Endothelial cell of umbilical vein (primary cell): ENCODE results near the gene DDIT3. TPM values are rescaled to one million over a fixed set of nuclear protein-coding genes. Genes with fewer than 3 reads are reported as not detected.

Experiments used
- BruUV-seq: library from RNA; stranded (reverse); fragments of 400-500 nt; replicated peaks from 2 replicates; lab custom pipeline; 2021; lab: Mats Ljungman, UMichigan
- CTCF ChIA-PET: fragments of 300-600, 350-600 bp; sonication (Branson Sonifier 250); formaldehyde crosslinking; loops from one replicate; lab custom pipeline; 2021; ENCODE audit warnings: antibody characterized with exemption, inconsistent platforms; lab: Charles Lee
- POLR2A ChIA-PET: fragments of 300-600, 350-600 bp; sonication (Branson Sonifier 250); formaldehyde crosslinking; loops from one replicate; lab custom pipeline; 2021; ENCODE audit warnings: antibody characterized with exemption, inconsistent platforms; lab: Charles Lee
- DNase-seq: peaks from one replicate; pipeline ENCODE4 v3.0.0-alpha.2; 2011; ENCODE audit warnings: low read depth, low spot score
- FAIRE-seq: peaks from 2 replicates; lab custom pipeline; 2011; peaks lifted over from hg19 to GRCh38; lab: Jason Lieb, UNC
- H2AFZ ChIP-seq: 2 replicates; pipeline ENCODE4 v1.6.0; 2012; ENCODE audit warnings: low read depth, low read length, control low read depth, inconsistent platforms
- H3K27ac ChIP-seq: 2 replicates; pipeline ENCODE4 v1.5.1; 2011; ENCODE audit warnings: low read depth, mild to moderate bottlenecking, control low read depth, low read length, moderate library complexity; ENCODE audit not compliant: insufficient read depth
- H3K27me3 ChIP-seq, 2 experiments: 2 replicates each; pipeline versions ENCODE4 v1.6.0 to v1.6.1; 2011; ENCODE audit warnings: low read length in 2 of 2, mixed read lengths in 1 of 2; ENCODE audit not compliant: control insufficient read depth in 2 of 2, insufficient read depth in 2 of 2
- H3K36me3 ChIP-seq, 2 experiments: 2 replicates in 1 of 2; 3 replicates in 1 of 2; pipeline ENCODE4 v1.5.1; 2011; ENCODE audit warnings: low read length in 2 of 2, mild to moderate bottlenecking in 1 of 2, moderate library complexity in 1 of 2; ENCODE audit not compliant: control insufficient read depth in 2 of 2, insufficient read depth in 2 of 2; ENCODE audit errors: extremely low read depth in 1 of 2
- H3K4me1 ChIP-seq: 3 replicates; pipeline ENCODE4 v1.5.1; 2011; ENCODE audit warnings: mild to moderate bottlenecking, low read length; ENCODE audit not compliant: control insufficient read depth, insufficient read depth; ENCODE audit errors: extremely low read depth
- H3K4me2 ChIP-seq: 2 replicates; pipeline ENCODE4 v1.6.1; 2011; ENCODE audit warnings: low read length, control low read depth, mixed read lengths; ENCODE audit not compliant: insufficient read depth
- H3K4me3 ChIP-seq, 3 experiments: fragments of 200-600 bp in 1 of 3; sonication (generic), shearing (Covaris generic) in 1 of 3; replicated peaks in 1 of 3; 2 replicates each; pipeline ENCODE4 v1.5.1; 2011 to 2016; ENCODE audit warnings: control low read depth in 3 of 3, low read length in 3 of 3, mild to moderate bottlenecking in 2 of 3, inconsistent platforms in 1 of 3, low read depth in 1 of 3, moderate library complexity in 1 of 3; ENCODE audit not compliant: insufficient read depth in 1 of 3
- H3K79me2 ChIP-seq: 2 replicates; pipeline ENCODE4 v1.6.0; 2012; ENCODE audit warnings: low read length, inconsistent platforms; ENCODE audit not compliant: control insufficient read depth, insufficient read depth
- H3K9ac ChIP-seq: replicated peaks from 2 replicates; pipeline ENCODE3; 2011; ENCODE audit warnings: low read length, control low read depth; ENCODE audit not compliant: insufficient read depth; ENCODE audit errors: extremely low read depth
- H3K9me1 ChIP-seq: replicated peaks from 3 replicates; pipeline ENCODE4 v1.6.0; 2011; ENCODE audit warnings: mild to moderate bottlenecking, low read length; ENCODE audit not compliant: control insufficient read depth, insufficient read depth; ENCODE audit errors: extremely low read depth
- H3K9me3 ChIP-seq: replicated peaks from 2 replicates; pipeline ENCODE4 v1.5.1; 2012; ENCODE audit warnings: low read length, inconsistent platforms; ENCODE audit not compliant: control insufficient read depth, insufficient read depth
- H4K20me1 ChIP-seq: replicated peaks from 2 replicates; pipeline ENCODE3; 2011; ENCODE audit warnings: mild to moderate bottlenecking, low read length; ENCODE audit not compliant: control insufficient read depth, insufficient read depth; ENCODE audit errors: extremely low read depth
- CTCF ChIP-seq, 2 donors: IDR thresholded peaks; 1 replicate in 1 of 2; 2 replicates in 1 of 2; pipeline ENCODE4 v1.5.1; 2011; ENCODE audit warnings: low read length in 2 of 2, mild to moderate bottlenecking in 2 of 2, moderate library complexity in 2 of 2, control low read depth in 1 of 2, inconsistent platforms in 1 of 2, low read depth in 1 of 2; ENCODE audit not compliant: insufficient read depth in 1 of 2; ENCODE audit errors: extremely low read depth in 1 of 2
- EZH2 ChIP-seq: IDR thresholded peaks from 2 replicates; pipeline ENCODE4 v1.6.1; 2012; ENCODE audit warnings: borderline replicate concordance, low read depth, mild to moderate bottlenecking, moderate library complexity, low read length, inconsistent platforms; ENCODE audit not compliant: severe bottlenecking
- FOS ChIP-seq: IDR thresholded peaks from 2 replicates; pipeline ENCODE4 v1.6.1; 2011; ENCODE audit warnings: mild to moderate bottlenecking, low read length, moderate library complexity, borderline replicate concordance; ENCODE audit not compliant: insufficient read depth
- GATA2 ChIP-seq: IDR thresholded peaks from 2 replicates; pipeline ENCODE4 v1.7.0; 2011; ENCODE audit warnings: low read depth, mild to moderate bottlenecking, moderate library complexity, mixed read lengths, low read length; ENCODE audit not compliant: insufficient read length, insufficient read depth
- JUN ChIP-seq: IDR thresholded peaks from 2 replicates; pipeline ENCODE4 v1.6.1; 2011; ENCODE audit warnings: borderline replicate concordance, low read depth; ENCODE audit not compliant: insufficient read length, insufficient read depth
- MYC ChIP-seq: IDR thresholded peaks from one replicate; pipeline ENCODE4 v1.6.1; 2011; ENCODE audit warnings: mild to moderate bottlenecking, low read depth, low read length
- POLR2A ChIP-seq: IDR thresholded peaks from 2 replicates; pipeline ENCODE4 v1.6.1; 2012; ENCODE audit warnings: low read depth, mild to moderate bottlenecking, control low read depth, low read length
- POLR2AphosphoS5 ChIP-seq: IDR thresholded peaks from 2 replicates; pipeline ENCODE4 v1.6.1; 2012; ENCODE audit warnings: low read depth, mild to moderate bottlenecking, control low read depth, low read length, moderate library complexity; ENCODE audit not compliant: insufficient read depth
- dilution Hi-C: fragments of 300-500 bp; cut with MboI; formaldehyde crosslinking; loops from one replicate; pipeline ENCODE4 v1.15.0; 2019; ENCODE audit warnings: low sequenced_read_pairs; ENCODE audit not compliant: extremely low pct_ligation_motif_present
- intact Hi-C: fragments of 100-400 bp; cut with micrococcal nuclease; formaldehyde crosslinking; loops from one replicate; pipeline ENCODE4 v1.10.0; 2022
- polyA plus RNA-seq, 4 experiments: library from polyadenylated mRNA; depleted of rRNA in 3 of 4; stranded (reverse) in 3 of 4; unstranded in 1 of 4; fragments of >200 nt; gene quantifications; 2 replicates each; pipeline versions ENCODE4 v1.2.1 to v1.2.3, GENCODE V29; 2011 to 2012; ENCODE audit warnings: missing spikeins in 1 of 4
- total RNA-seq: library from RNA; stranded (reverse); gene quantifications from 2 replicates; pipeline ENCODE4 v1.2.3, GENCODE V29; 2021
- TF ChIP-seq, protein P1 (sequence below): IDR thresholded peaks from 2 replicates; pipeline ENCODE4 v1.6.1; 2011; ENCODE audit not compliant: insufficient read depth, insufficient read length

DDIT3 gene
- total and polyA plus RNA-seq, 2 donors (not counting 3 experiments of a cell fraction or from before 2014, with no cell fraction given), result 13.7 to 22.0 TPM

DNA sequence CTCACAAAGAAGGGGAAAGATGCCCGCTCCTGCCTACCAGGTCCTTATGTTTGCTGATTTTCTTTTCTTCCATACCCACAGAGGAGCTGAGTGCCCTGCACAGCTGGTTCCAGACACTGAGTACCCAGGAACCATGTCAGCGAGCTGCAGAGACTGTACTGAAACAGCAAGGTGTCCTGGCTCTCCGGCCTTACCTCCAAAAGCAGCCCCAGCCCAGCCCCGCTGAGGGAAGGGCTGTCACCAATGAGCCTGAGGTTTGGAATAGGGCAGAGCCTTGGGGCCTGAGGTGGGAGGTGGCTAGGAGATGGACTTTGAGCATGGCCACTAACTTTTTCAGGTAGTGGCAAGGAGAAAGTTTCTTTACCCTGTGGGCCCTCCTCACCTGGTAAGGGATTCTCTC lies 30.2 kb downstream of the DDIT3 start:
- CTCF ChIA-PET, result no interaction called here
- DNase-seq (no peak), FAIRE-seq (no peak)
- Histone ChIP-seq H3K27me3 (no peaks in the 10 kb centered on the region), H3K9ac (no peak overlapping the region), H3K27ac (no peak overlapping the region), H3K36me3 (peaks cover 10 to 18% of the 10 kb centered on the region in 2 experiments), H3K9me1 (no peaks in the 10 kb centered on the region), H4K20me1 (no peaks in the 10 kb centered on the region), H3K4me1 (peaks cover 9% of the 10 kb centered on the region), H3K9me3 (no peaks in the 10 kb centered on the region), H3K4me2 (no peak overlapping the region), H2AFZ (no peak overlapping the region), H3K4me3 (no peak overlapping the region), H3K79me2 (peaks cover 23% of the 10 kb centered on the region)
- no peak for TF ChIP-seq FOS
- no peak for TF ChIP-seq POLR2A
- TF ChIP-seq POLR2AphosphoS5, result no peak
- TF ChIP-seq, protein P1, sequence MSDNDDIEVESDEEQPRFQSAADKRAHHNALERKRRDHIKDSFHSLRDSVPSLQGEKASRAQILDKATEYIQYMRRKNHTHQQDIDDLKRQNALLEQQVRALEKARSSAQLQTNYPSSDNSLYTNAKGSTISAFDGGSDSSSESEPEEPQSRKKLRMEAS, result no peak
- TF ChIP-seq GATA2, result no peak
- TF ChIP-seq CTCF (IDR thresholded peaks at IDR 0.05; ENCODE audit: extremely low read depth in 1 of 2, insufficient read depth in 1 of 2, low read depth in 1 of 2, low read length in 2 of 2), result no peak
- TF ChIP-seq JUN, result no peak
- no peak for TF ChIP-seq MYC
- no peak for TF ChIP-seq EZH2
- POLR2A ChIA-PET, result no interaction called here
- BruUV-seq, result no TSS peak
- intact Hi-C loops, result no loop called here
- dilution Hi-C loops, result no loop called here
